Activated CD8-positive, alpha-beta memory T cell treated with anti-CD3 and anti-CD28 coated beads for 24 hours (primary cell): ENCODE data around the gene CDADC1.
"Not testable (repeated sequence)": the region's sequence is repeated elsewhere in the genome, so short reads cannot be mapped to it uniquely, and the experiment has no call there.

Experiments
- DNase-seq: peaks from one replicate; pipeline ENCODE4 v3.0.0-alpha.2; 2020

The CDADC1 gene

DNA sequence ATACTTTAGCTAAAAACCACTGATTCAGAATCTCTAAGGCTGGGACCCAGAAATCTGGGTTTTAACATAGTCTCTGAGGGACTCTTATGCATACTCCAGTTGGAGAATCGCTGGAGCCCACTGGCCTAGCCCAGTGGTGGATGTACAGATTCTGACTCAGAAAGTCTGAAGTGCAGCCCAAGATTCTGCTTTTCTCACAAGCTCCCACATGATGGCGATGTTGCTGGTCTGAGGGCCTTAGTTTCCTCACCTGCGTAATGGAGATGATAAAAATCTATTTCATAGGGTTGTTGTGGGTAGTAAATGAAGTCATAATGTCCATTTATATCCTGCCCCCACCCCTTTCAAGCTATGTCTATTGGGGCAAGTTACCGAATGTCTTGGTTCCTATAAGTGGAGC lies 7.7 kb upstream of the CDADC1 start:
- DNase-seq = no peak

DNA sequence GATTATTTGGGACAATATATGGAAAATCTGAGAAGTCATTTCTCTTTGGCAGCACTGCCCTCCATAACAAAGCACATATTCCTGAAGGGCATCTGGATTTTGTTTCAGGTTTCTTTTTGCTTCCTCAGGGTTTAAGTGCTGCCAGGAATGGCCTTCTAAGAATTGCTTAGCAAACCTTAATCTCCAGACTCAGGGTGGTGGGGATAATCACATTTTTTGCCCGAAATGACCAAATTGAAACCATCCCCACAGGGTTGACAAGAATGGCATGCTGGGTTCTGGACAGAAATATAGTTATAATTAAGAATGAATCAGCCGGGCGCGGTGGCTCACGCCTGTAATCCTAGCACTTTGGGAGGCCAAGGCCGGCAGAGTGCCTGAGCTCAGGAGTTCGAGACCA lies 6.4 kb upstream of the CDADC1 start:
- DNase-seq = no peak

DNA sequence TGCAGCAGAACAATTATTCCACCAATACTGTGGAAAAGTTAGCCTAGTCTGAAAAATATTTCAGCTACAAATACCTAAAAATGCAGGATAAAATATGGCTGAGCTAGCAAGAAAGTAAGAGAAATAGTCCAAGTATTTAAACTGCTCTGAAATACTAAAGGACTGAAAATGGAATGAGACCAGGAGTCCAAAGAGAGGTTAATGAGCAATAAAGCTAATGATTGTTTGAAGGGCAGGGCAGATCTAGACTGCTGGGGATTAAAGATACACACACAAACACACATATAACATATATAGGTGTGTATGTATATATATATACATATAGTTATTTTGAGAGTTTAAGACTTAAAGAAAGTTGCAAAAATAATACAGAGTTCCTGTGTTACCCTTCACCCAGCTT lies 2.6 kb upstream of the CDADC1 start:
- DNase-seq = no peak

DNA sequence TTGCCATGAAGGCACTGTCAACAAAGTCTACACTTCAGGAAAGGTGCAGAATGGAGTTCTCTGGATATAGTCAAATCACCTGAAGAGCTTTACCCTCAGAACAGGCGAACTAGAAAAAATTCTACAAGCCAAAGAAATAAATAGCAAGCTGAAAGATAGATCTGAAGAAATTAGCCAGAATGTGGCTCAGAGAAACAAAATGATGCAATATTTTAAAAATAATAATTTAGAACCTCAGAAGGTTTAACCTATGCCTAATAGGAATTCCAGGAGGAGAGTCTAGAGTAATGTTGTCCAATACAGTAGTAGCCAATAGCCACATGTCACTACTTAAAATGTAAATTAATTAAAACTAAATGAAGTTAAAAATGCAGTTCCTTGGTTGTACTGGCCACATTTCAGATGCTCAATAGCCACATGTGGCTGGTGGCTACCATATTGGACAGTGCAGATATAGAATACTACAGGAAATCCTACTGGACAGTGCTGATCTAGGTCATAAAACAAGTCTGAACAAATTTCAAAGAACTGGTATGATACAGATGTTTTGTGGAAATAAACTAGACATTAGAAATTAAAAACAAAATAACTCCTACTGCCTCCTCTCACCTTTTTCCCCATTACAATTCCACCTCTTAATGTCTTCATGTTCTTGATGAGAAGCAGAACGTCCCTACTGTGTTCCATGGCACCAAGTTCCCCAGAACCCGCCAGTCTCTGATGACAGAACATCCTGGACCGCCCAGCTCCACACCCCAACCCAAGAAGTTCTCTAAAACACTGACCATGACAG lies 679 bp upstream of the CDADC1 start:
- DNase-seq = no peak

DNA sequence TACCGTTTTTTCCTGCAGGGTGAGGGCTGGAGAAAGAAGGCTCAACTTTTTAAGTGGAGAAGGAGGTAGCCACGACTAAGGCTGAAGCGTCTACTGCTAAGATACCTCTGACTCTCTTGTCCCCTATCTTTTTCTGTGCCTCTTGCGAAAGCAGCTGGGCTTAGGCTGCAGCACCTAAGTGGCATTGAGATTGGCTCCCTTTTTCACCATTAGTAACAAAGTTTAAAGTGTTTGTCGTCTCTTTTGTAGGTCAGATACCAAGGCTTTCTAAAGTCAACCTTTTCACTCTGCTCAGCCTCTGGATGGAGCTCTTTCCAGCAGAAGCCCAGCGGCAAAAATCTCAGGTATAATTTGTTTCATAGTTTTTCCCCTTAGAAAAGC lies 887 bp downstream of the CDADC1 start:
- no peak for DNase-seq

DNA sequence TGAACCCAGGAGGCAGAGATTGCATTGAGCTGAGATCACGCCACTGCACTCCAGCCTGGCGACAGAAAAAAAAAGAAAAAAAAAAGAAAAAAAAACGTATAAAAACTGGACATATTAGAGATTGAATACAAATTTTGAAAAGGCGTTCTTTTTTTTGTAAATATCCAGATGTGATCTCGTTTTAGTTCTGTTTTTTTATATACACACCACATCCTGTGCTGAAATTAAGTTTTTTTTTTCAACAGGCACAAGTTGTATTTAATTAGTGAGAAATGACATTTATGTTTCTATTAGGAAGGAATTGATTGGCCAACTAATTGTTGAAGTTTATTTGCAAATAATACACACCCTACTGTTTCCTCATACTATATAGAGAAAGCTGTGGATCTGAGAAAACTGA lies 3.6 kb downstream of the CDADC1 start:
- DNase-seq = no peak

DNA sequence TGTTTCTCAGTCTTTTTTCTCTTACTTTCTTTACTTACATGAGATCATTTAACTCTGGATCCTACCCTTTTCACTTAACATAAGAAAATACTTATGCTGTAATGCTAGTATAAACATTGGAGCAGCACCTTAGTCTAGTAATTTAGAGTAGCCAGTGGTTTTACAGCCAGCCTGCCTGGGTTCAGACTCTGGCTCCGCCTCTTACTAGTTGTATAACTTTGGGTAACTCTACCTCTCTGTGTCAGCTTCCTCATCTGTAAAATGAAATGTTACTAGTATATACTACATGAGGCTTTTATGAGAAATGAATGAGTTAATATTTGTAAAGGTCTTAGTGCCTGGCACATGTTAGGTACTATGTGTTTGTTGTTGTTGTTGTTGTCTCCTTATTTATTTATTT lies 5.6 kb downstream of the CDADC1 start:
- DNase-seq = no peak

DNA sequence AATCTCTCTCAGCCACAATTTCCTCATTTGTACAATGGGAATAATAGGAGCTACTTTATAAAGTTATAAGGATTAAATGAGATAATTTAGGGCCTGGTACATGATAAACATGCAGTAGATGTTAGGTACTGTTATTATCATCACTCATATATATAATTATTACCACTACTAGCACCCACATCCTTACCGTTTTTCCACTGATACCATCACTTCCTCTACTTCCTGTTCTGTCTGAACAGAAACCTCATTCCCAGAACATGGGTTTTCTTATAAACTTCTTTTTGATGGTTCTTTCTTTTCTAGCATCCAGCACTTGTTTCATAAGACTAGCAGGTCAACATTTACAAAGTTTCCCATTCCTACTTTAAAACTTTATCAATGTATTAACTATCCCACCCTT lies 6.3 kb downstream of the CDADC1 start:
- no peak for DNase-seq

DNA sequence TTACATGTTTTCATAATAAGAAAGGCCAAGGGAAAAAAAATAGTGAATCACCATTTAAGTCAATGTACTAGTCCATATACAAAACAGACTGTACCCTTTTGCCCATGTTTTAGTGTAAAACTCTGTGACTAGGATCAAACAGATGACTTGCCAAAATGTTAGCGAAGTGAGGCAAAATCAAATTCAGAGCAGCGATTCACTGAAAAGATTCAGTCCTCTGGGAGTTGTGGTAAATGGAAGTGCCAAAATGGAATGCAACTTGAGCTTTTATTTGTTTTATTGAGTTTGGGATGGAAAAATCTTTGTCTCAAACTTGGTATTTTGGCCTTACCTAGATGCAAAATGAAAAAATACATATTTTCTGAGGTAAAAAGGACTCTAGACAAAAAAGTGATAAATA lies 9.1 kb downstream of the CDADC1 start:
- DNase-seq = no peak

DNA sequence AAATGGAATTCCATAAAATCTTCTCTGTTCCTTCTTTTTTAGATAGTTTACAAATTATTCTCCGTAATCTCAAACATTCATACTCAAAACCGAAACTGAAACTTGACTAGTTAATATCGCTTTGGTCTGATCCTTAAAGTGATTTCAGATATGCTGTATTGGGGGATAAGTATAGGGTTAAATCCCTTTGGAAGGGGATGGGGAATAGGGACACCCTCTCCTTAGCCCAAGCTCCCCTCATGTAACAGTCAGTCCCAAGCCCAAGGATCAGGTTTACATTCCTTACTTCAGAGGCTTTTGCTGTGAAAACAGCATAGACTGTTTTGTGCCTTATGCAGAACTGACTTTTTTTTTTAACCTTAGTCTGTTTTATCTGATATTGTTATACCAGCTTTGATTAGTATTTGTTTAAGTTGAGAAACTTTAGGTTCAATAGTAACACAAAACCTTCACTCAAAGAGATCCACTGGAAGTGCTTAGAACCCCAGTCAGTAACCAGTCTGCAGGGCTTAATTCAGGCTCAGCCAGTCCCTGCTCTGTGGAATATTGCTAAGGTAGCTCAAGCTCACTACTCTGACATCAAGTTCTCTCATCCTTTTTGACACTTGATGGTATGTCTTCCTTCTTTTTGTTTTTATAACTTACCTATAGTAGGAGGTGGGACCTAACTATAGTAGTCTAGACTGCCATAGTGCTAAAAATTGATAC lies 10.5 kb downstream of the CDADC1 start:
- DNase-seq = no peak

DNA sequence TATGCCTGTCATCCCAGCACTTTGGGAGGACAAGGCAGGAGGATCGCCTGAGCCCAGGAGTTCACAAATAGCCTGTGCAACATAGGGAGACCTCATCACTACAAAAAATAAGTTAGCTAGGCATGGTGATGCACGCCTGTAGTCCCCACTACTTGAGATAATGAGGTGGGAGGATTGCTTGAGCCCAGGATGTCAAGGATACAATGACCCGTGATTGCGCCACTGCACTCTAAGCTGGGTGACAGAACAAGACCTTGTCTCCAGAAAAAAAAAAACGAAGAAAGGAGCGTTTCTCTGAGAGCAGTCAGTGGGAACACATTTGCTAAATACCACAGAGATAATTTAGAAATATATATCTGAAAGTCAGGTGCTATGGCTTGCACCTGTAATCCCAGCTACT lies 11.9 kb downstream of the CDADC1 start:
- no peak for DNase-seq

DNA sequence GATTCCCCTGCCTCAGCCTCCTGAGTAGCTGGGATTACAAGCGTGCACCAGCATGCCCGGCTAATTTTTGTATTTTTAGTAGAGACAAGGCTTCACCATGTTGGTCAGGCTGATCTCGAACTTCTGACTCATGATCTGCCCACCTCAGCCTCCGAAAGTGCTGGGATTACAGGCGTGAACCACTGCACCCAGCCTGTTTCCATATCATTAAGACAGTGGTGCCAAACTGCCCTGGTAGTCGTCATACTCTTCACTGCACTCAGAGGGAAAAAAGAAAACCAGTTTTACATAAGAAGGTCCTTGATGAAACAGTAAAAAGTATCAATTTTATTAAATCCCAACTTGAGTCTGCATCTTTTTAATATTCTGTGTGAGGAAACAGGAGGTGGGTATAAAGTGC lies 14.9 kb downstream of the CDADC1 start:
- DNase-seq = no peak

DNA sequence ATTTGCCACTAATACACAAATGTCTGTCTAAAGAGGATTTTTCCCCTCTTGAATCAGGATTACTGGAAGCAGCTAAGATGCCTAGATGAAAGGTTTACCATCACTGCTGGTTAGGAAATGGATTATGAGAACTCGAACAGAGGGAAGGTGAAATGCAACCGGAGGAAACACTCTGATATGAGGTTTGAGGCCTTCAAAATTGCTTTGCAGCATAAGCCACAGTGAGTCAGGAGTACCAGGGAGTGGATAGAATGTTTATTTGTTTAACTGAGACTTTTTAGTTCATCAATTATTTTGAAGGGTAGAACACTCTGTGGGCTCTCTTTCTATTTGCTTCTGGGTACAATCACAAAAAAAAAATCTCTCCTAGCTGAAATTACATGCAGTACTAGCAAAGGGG lies 18.1 kb downstream of the CDADC1 start:
- no peak for DNase-seq

DNA sequence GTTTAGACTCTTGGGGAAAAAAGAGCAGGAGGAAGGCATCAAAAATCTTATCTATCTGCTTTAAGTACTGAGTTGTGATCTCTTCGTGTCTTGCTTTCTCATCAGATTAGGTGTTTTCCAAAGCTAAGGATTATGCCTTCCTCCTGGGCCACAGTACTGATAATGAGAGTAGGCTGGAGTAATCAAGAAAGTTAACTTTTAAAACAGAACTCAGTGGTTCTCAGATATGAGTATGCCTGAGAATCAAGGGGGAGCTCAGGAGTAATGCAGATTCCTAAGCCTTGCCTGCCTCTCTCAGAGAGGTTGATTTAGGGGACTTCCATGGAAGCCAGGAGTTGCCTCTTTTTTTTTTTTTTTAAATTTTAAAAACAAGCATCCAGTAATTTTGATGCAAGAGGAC lies 23.5 kb downstream of the CDADC1 start:
- DNase-seq = no peak

DNA sequence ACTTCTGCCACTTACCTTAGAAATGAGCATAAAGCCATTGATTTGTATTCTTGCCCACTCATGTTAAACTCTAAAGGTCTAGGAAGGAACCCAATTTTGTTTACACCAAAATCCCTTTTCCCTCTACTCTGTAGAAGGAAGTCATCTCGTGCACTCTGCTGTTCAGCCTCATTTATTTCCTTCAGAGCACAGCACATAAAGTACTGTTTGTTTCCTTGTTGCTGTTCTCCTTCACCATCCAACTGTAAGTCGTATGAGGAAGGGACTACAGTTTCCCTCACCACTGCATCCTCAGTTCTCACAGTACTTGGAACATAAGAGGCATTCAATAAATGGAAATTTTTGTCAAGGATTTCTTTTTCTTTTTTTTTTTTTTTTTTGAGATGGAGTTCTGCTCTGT lies 24.6 kb downstream of the CDADC1 start:
- no peak for DNase-seq

DNA sequence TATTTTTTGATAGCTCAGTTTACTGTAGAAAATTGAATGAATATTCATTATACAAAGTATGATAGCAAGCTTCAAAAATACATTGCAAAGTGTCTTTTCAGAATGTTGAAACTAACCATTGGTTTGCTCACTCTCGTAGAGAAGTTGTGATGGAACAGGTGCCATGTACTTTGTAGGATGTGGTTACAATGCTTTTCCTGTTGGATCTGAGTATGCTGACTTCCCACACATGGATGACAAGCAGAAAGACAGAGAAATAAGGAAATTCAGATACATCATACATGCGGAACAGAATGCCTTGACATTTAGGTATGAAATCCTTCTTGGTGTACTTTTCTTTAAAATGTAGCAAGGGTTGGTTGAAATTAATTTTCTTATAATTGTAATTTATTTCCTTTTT lies 30.5 kb downstream of the CDADC1 start:
- DNase-seq = no peak

DNA sequence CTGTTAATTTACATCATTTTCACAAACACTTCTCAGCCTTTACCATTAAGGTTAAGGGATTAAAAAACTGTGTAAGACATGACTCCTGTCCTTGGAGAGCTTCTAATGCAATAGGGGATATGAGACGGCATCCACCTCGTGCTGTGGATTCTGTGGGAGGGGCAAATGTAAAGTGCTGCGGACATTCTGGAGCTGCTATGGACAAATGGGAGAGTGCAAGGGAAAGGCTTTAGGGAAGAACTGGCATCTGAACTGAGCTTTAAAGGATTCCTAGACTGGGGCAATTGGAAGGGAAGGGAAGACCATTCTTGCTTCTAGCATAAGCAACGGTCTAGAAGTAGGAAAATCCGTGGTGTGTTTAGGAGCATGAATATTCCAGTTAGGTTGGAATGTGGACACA lies 31.4 kb downstream of the CDADC1 start:
- DNase-seq = no peak

DNA sequence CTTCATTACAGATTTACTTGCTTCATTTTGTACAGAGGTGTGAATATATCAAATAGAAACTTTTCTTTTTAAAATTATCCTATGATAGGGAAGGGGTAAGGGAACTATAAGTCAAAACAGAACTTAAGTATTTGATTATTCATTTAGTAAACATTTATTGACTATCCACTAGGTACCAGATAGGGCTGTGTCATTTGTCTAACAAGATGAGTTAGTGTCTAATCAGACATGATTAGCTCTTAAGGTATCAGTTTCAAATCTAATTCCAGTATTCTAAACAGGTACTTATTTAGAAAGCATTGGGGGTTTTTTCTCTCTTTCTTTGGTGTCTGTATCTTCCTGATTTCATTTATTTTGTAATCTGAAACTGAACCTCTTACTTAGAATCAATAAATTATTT lies 32.2 kb downstream of the CDADC1 start:
- no peak for DNase-seq

DNA sequence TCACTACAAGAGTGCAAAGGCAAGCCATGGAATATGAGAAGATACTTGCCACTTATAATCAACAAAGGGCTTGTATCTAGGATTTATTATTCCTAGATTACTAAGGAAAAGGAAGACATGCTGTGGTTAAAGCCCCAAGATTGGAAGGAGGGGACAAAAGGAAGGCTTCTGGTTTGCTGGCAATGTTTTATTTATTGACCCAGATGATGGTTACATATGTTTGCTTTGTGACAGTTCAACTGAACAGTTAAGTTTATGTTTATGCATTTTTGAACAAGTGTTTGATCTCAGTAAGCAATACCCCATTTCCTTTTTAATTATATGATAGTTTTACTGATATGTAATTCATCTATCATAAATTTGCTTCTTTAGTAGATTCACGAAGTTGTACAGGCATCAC lies 40.3 kb downstream of the CDADC1 start:
- DNase-seq = no peak

DNA sequence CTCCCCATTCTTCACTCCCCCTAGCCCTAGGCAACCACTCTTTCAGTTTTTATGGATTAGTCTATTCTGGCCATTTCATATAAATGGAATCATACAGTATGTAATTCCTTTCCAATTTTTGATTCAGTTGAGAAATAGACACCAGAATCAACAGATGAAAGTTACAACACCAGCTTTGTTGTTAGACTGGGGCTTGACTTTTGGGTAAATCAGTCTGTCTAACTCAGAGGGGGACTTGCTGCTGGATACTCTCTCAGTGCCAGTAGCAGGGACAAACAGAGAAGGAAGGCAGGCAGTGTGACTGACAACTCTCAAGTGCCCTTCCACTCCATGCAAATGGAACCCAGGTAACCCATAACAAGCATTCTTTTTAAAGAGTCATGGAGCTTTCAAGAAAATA lies 40.7 kb downstream of the CDADC1 start:
- DNase-seq = no peak

DNA sequence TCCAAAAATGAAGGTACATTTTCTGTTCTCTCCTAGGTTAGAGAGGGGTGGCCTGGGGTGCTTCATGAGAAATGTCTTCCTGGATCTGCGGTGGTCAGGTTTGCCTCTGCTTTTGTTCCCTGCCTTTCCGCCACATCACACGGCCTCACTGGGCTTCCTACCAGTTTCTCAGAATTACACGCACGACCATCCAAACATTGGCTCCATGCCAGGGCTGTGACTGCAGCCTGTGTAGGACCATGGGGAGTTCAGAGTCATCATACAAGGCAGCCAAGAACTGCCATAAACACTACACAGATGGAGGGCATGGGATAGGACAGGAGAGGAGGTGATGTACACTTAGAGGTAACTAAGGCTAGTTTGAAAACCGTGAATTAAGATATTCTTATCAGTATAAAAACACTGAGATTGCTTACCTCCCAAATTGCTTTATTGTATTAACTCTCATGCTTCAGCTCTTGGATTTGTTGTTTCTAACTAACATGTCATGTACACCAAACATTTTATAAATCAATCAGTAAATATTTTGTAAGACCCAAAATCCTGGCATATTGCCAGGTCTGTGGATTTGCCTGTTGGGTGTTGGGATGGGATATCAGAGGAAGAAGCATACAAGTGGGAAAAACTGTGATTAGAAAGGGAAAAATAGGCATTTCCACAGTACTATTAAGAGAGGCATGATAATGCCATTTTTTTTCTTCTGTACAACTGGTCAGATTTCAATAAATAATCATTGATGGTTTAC lies 45.2 kb downstream of the CDADC1 start:
- no peak for DNase-seq

DNA sequence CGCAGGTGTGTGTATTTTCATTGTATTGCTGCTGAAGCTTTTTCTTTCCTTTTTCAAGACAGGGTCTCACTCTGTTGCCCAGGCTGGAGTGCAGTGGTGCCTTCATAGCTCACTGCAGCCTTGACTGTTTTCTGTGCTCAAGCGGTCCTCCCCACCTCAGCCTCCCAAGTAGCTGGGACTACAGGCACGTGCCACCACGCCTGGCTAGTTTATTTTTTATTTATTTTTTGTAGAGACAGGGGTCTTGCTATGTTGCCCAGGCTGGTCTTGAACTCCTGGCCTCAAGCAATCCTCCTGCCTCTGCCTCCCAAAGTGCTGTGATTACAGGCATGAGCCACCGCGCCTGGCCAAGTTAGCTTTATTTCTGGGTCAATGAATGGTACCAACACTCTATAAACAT lies 47.0 kb downstream of the CDADC1 start:
- DNase-seq = not testable (repeated sequence)

DNA sequence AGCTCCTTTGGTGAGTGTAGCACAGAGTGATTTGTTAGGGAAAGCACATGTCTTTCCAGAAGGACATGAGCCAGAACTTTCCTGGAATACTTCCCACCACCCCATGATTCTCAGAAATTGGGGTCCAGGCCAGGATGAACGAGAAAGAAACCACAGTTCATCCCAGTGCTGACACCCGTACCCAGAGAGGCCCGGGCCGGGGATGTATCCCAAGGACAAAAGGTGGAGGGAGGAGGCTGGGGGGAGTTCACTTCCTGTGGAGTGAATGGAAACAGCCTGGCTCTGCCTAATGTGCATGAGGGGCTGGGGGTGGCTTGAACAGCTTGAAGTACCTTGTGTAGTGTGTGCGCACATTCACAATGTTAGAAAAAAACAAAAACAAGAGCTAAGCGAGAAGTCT lies 47.5 kb downstream of the CDADC1 start:
- DNase-seq = no peak

DNA sequence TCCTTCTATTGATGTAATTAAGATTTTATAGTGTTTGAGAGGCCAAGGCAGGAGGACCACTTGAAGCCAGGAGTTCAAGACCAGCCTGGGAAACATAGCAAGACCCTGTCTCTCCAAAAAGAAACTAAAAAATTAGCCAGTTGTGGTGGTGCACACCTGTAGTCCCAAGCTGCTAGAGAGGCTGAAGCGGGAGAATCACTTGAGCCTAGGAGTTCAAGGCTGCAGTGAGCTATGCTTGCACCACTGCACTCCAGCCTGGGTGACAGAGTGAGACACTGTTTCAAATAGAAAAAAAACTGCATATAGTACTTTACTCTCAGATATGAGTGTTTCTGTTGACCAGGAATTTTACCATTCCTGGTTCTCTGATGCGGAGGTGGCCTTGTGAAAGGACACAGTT lies 48.9 kb downstream of the CDADC1 start:
- DNase-seq = no peak
